CD8-positive, alpha-beta memory T cell (primary cell): ENCODE measurements around the gene AQR. TPM values are rescaled to one million over a fixed set of nuclear protein-coding genes. Genes with fewer than 3 reads are reported as not detected.
"Not testable (repeated sequence)": the region's sequence is repeated elsewhere in the genome, so short reads cannot be mapped to it uniquely, and the experiment has no call there.

ENCODE experiments used
- CTCF ChIA-PET: fragments of 350-600 bp; sonication (Branson Sonifier 250); formaldehyde crosslinking; loops from one replicate; lab custom pipeline; 2021; ENCODE audit warnings: antibody characterized with exemption; lab: Charles Lee
- POLR2A ChIA-PET: fragments of 350-600 bp; sonication (Branson Sonifier 250); formaldehyde crosslinking; loops from one replicate; lab custom pipeline; 2021; ENCODE audit warnings: antibody characterized with exemption; lab: Charles Lee
- DNase-seq, 5 donors: peaks; one replicate each; pipeline versions ENCODE4 v3.0.0 to v3.0.0-alpha.2; 2020 to 2022; ENCODE audit warnings: mixed read lengths in 1 of 5
- H3K27ac ChIP-seq: one replicate; pipeline ENCODE4 v1.7.0; 2013; ENCODE audit warnings: low read depth, mild to moderate bottlenecking, low read length, moderate library complexity
- H3K27me3 ChIP-seq: 2 replicates; pipeline ENCODE4 v1.7.0; 2013; ENCODE audit warnings: low read length, mild to moderate bottlenecking; ENCODE audit not compliant: insufficient read depth, poor library complexity, severe bottlenecking
- H3K36me3 ChIP-seq: 2 replicates; pipeline ENCODE4 v1.7.0; 2013; ENCODE audit warnings: mild to moderate bottlenecking, low read length, moderate library complexity; ENCODE audit not compliant: insufficient read depth
- H3K4me1 ChIP-seq: 2 replicates; pipeline ENCODE4 v1.7.0; 2013; ENCODE audit warnings: mild to moderate bottlenecking, low read length, moderate library complexity; ENCODE audit not compliant: insufficient read depth
- H3K4me3 ChIP-seq: 2 replicates; pipeline ENCODE4 v1.7.0; 2013; ENCODE audit warnings: mild to moderate bottlenecking, low read length
- H3K9me3 ChIP-seq: 2 replicates; pipeline ENCODE4 v1.7.0; 2013; ENCODE audit warnings: mild to moderate bottlenecking, low read length
- H3K27ac Mint-ChIP-seq, 8 donors: one replicate each; pipeline ENCODE4 v1.8.0; 2020 to 2021; ENCODE audit warnings: mixed read lengths in 8 of 8, mild to moderate bottlenecking in 6 of 8, inconsistent platforms in 3 of 8, moderate library complexity in 3 of 8
- H3K27me3 Mint-ChIP-seq, 2 donors: one replicate each; pipeline ENCODE4 v1.8.0; 2020 to 2021; ENCODE audit warnings: mixed read lengths in 2 of 2, mild to moderate bottlenecking in 1 of 2, moderate library complexity in 1 of 2
- H3K36me3 Mint-ChIP-seq, 3 donors: one replicate each; pipeline ENCODE4 v1.8.0; 2020 to 2021; ENCODE audit warnings: mixed read lengths in 3 of 3, inconsistent platforms in 1 of 3, mild to moderate bottlenecking in 1 of 3
- H3K4me1 Mint-ChIP-seq, 3 donors: one replicate each; pipeline ENCODE4 v1.8.0; 2020 to 2021; ENCODE audit warnings: mixed read lengths in 3 of 3, inconsistent platforms in 1 of 3, mild to moderate bottlenecking in 1 of 3
- H3K4me3 Mint-ChIP-seq, 7 donors: one replicate each; pipeline ENCODE4 v1.8.0; 2020 to 2021; ENCODE audit warnings: mixed read lengths in 7 of 7, mild to moderate bottlenecking in 6 of 7, moderate library complexity in 4 of 7, inconsistent platforms in 2 of 7
- H3K9me3 Mint-ChIP-seq, 5 donors: one replicate each; pipeline ENCODE4 v1.8.0; 2020 to 2022; ENCODE audit warnings: mixed read lengths in 5 of 5, mild to moderate bottlenecking in 3 of 5, moderate library complexity in 2 of 5, inconsistent platforms in 1 of 5
- polyA plus RNA-seq: library from polyadenylated mRNA; unstranded; fragments of 300-500 nt; fragmentation: Illumina TruSeq; gene quantifications from one replicate; pipeline ENCODE4 v1.2.3, GENCODE V29; 2021
- total RNA-seq, 2 experiments: library from RNA; stranded (reverse); gene quantifications; one replicate each; pipeline ENCODE4 v1.2.3, GENCODE V29; 2021

AQR gene
- total and polyA plus RNA-seq, 3 experiments from 2014 or later: 14.8 to 46.0 (median 41.7) TPM

GRCh38 chr15:34810443-34811129, 159.0 kb downstream of the AQR start:
- H3K4me3 ChIP-seq: no peak overlapping the region
- H3K4me3 Mint-ChIP-seq: no peak overlapping the region
- H3K36me3 Mint-ChIP-seq: no peaks in the 10 kb centered on the region
- H3K36me3 ChIP-seq: no peaks in the 10 kb centered on the region
- CTCF ChIA-PET: no interaction called here
- POLR2A ChIA-PET: no interaction called here
- H3K27me3 ChIP-seq: no peaks in the 10 kb centered on the region
- H3K27ac ChIP-seq: no peak overlapping the region
- H3K27me3 Mint-ChIP-seq: peaks cover 17 to 43% of the 10 kb centered on the region in 2 donors
- no peak overlapping the region for H3K27ac Mint-ChIP-seq
- no peaks in the 10 kb centered on the region for H3K4me1 ChIP-seq
- no peaks in the 10 kb centered on the region for H3K9me3 ChIP-seq
- no peak for DNase-seq
- no peaks in the 10 kb centered on the region for H3K4me1 Mint-ChIP-seq
- H3K9me3 Mint-ChIP-seq: peaks cover 3 to 12% (median 6%) of the 10 kb centered on the region in 5 donors

GRCh38 chr15:34809186-34809585, 160.4 kb downstream of the AQR start:
- Histone ChIP-seq H3K36me3 (no peaks in the 10 kb centered on the region), H3K9me3 (no peaks in the 10 kb centered on the region), H3K27me3 (no peaks in the 10 kb centered on the region), H3K4me1 (no peaks in the 10 kb centered on the region), H3K27ac (no peak overlapping the region), H3K4me3 (no peak overlapping the region)
- CTCF ChIA-PET: no interaction called here
- POLR2A ChIA-PET: no interaction called here
- Mint-ChIP-seq H3K9me3 (peaks cover 3 to 12% (median 6%) of the 10 kb centered on the region in 5 donors), H3K36me3 (no peaks in the 10 kb centered on the region), H3K4me3 (no peak overlapping the region), H3K27me3 (peaks cover 17 to 51% of the 10 kb centered on the region in 2 donors), H3K4me1 (no peaks in the 10 kb centered on the region), H3K27ac (no peak overlapping the region)
- no peak for DNase-seq

DNA sequence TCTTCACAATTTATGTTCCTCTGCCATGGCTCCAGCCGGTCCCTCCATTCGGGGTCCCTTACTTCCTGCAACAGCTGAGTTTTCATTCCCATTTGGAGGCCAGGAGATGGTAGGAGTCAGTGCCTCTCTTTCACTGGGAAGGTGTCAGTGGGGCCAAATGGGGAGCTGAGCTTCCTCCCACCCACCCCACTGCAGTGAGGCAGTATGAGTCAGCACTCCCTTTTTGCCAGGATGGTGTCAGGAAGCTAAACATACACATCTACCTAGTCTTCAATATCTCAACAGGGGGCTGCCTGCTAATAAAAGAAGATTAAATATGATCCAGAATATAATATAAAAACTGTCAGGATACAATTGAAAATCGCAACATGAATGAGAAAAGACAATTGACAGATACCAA, 161.5 kb downstream of the AQR start:
- Mint-ChIP-seq H3K4me3 (no peak overlapping the region), H3K27ac (no peak overlapping the region), H3K4me1 (no peaks in the 10 kb centered on the region), H3K9me3 (peaks cover 3 to 12% (median 6%) of the 10 kb centered on the region in 5 donors), H3K36me3 (no peaks in the 10 kb centered on the region), H3K27me3 (peaks cover 15 to 53% of the 10 kb centered on the region in 2 donors)
- Histone ChIP-seq H3K9me3 (no peaks in the 10 kb centered on the region), H3K27ac (no peak overlapping the region), H3K27me3 (no peaks in the 10 kb centered on the region), H3K4me3 (no peak overlapping the region), H3K36me3 (no peaks in the 10 kb centered on the region), H3K4me1 (no peaks in the 10 kb centered on the region)
- ChIA-PET CTCF (no interaction called here), POLR2A (no interaction called here)
- no peak for DNase-seq

GRCh38 chr15:34807241-34807640, 162.3 kb downstream of the AQR start:
- H3K27me3 ChIP-seq, H3K4me1 ChIP-seq, H3K27ac ChIP-seq, DNase-seq, H3K4me3 Mint-ChIP-seq, H3K36me3 Mint-ChIP-seq, CTCF ChIA-PET, H3K4me3 ChIP-seq, H3K27ac Mint-ChIP-seq, H3K9me3 ChIP-seq, H3K4me1 Mint-ChIP-seq, H3K36me3 ChIP-seq, POLR2A ChIA-PET: not testable (repeated sequence)
- Mint-ChIP-seq H3K9me3 (peaks cover 3 to 12% (median 6%) of the 10 kb centered on the region in 5 donors), H3K27me3 (peaks cover 11 to 51% of the 10 kb centered on the region in 2 donors)

- H3K27ac Mint-ChIP-seq: no peak overlapping the region
- H3K4me1 ChIP-seq: no peaks in the 10 kb centered on the region
- no peaks in the 10 kb centered on the region for H3K9me3 ChIP-seq
- CTCF ChIA-PET: no interaction called here
- POLR2A ChIA-PET: no interaction called here
- no peaks in the 10 kb centered on the region for H3K27me3 ChIP-seq
- H3K36me3 ChIP-seq: no peaks in the 10 kb centered on the region
- no peak overlapping the region for H3K4me3 ChIP-seq
- H3K4me3 Mint-ChIP-seq: no peak overlapping the region
- no peaks in the 10 kb centered on the region for H3K36me3 Mint-ChIP-seq
- no peak overlapping the region for H3K27ac ChIP-seq
- peaks cover 9 to 54% of the 10 kb centered on the region in 2 donors for H3K27me3 Mint-ChIP-seq
- peaks cover 3 to 12% (median 4%) of the 10 kb centered on the region in 5 donors for H3K9me3 Mint-ChIP-seq
- H3K4me1 Mint-ChIP-seq: no peaks in the 10 kb centered on the region
- DNase-seq: no peak
Measured at GRCh38 chr15:34804776-34805175, 164.8 kb downstream of the AQR start.

DNA sequence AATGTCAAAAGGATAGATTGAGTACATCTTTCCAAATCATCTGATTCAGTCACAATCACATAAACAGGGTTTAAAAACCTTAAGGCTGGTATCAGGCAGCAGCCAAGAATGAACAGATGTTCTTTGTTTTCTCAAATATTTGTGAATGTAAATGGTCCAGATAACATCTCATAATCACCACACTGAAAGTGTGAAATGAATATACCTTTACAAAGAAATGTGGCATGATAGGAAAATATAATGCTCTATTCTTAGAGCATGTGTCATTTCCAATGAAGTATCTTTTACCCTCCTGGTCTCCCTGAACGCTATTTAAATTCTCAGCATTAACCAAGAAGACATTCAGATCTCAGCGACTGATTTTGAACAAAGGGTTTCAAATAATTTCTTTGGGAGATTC, 165.4 kb downstream of the AQR start:
- H3K4me3 Mint-ChIP-seq: no peak overlapping the region
- no peaks in the 10 kb centered on the region for H3K9me3 ChIP-seq
- H3K9me3 Mint-ChIP-seq: peaks cover 3 to 12% (median 4%) of the 10 kb centered on the region in 5 donors
- no peaks in the 10 kb centered on the region for H3K36me3 ChIP-seq
- ChIA-PET POLR2A (no interaction called here), CTCF (no interaction called here)
- H3K27ac ChIP-seq: no peak overlapping the region
- H3K4me3 ChIP-seq: no peak overlapping the region
- no peaks in the 10 kb centered on the region for H3K36me3 Mint-ChIP-seq
- DNase-seq: no peak
- H3K27me3 ChIP-seq: no peaks in the 10 kb centered on the region
- H3K4me1 Mint-ChIP-seq: no peaks in the 10 kb centered on the region
- peaks cover 10 to 54% of the 10 kb centered on the region in 2 donors for H3K27me3 Mint-ChIP-seq
- H3K27ac Mint-ChIP-seq: no peak overlapping the region
- no peaks in the 10 kb centered on the region for H3K4me1 ChIP-seq

DNA sequence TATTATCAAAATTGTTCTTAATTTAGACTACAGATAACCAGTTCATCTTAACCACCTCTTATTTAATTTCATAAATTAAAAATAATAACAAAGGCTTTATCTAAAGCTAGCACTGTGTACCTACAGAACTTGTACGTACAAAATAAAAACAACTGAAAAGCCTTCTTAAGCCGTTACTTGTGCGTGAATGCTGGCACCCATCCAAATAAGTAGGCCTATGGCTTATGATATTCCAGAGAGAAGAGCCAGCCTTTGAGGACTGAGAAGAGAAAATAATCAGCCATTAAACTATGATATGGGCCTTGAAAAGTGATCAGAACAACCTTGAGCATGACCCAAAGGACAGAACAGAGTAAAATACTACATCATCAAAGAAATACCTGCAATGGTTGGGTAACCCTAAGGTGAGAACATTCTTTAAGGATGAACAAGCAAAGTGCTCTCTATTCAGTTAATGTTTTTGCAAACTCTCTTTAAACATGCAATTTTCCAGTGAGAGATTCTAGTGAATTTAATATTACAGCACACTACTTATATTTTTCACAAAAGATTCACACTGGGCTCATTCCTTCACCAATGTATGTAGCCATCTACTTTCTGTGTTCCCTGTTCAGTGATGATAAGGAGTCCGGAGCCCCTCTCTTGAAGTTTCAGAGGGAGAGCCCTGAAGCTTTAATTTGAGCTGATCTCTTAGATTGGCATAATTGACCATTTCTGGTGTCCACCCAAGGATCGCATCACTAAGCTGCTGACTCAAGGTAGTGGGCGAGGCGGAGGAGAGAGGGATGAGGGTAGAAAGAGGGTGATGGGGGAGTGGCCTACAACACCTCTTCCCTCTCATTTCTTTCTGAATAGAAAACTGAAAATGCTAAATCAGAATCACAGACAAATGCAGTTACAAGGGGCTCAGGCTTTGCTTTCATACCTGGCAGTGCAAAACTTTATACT, 166.5 kb downstream of the AQR start:
- Mint-ChIP-seq H3K4me1 (no peaks in the 10 kb centered on the region), H3K4me3 (no peak overlapping the region), H3K27me3 (peaks cover 9 to 54% of the 10 kb centered on the region in 2 donors), H3K27ac (no peak overlapping the region), H3K9me3 (peaks cover 0 to 12% (median 3%) of the 10 kb centered on the region in 5 donors), H3K36me3 (no peaks in the 10 kb centered on the region)
- no peaks in the 10 kb centered on the region for H3K27me3 ChIP-seq
- DNase-seq: no peak
- H3K4me3 ChIP-seq: no peak overlapping the region
- H3K4me1 ChIP-seq: no peaks in the 10 kb centered on the region
- H3K9me3 ChIP-seq: no peaks in the 10 kb centered on the region
- H3K27ac ChIP-seq: no peak overlapping the region
- POLR2A ChIA-PET: no interaction called here
- CTCF ChIA-PET: no interaction called here
- H3K36me3 ChIP-seq: no peaks in the 10 kb centered on the region

DNA sequence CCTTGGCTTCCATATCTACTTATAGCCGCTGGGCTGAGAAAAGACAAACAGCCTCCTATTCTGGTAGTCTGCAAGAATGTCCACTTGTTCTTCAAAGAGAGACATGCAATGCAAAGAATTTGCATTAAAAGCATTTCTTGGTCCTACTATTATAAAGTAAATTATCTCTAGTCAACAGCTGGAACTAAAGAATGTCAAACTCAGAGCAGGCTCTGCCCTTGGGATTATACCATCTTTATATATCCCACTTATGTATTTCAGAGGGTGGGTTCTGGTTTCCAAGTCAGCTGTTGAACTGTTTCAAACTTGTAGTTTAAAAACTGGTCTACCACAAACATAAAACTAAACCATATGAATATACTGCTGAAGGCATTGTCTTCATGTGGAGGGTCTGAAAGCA, 167.2 kb downstream of the AQR start:
- Histone ChIP-seq H3K36me3 (no peaks in the 10 kb centered on the region), H3K27ac (no peak overlapping the region), H3K4me1 (no peaks in the 10 kb centered on the region), H3K4me3 (no peak overlapping the region), H3K9me3 (no peaks in the 10 kb centered on the region), H3K27me3 (no peaks in the 10 kb centered on the region)
- Mint-ChIP-seq H3K27me3 (peaks cover 9 to 58% of the 10 kb centered on the region in 2 donors), H3K4me3 (no peak overlapping the region), H3K9me3 (peaks cover 0 to 9% (median 3%) of the 10 kb centered on the region in 5 donors), H3K27ac (no peak overlapping the region), H3K36me3 (no peaks in the 10 kb centered on the region), H3K4me1 (no peaks in the 10 kb centered on the region)
- ChIA-PET CTCF (no interaction called here), POLR2A (no interaction called here)
- no peak for DNase-seq
